Measurements from ENCODE around the gene TM9SF4.
A peak's percentile ranks its signal among the peaks of the same experiment; 100 is the strongest.

Gene TM9SF4

DNA sequence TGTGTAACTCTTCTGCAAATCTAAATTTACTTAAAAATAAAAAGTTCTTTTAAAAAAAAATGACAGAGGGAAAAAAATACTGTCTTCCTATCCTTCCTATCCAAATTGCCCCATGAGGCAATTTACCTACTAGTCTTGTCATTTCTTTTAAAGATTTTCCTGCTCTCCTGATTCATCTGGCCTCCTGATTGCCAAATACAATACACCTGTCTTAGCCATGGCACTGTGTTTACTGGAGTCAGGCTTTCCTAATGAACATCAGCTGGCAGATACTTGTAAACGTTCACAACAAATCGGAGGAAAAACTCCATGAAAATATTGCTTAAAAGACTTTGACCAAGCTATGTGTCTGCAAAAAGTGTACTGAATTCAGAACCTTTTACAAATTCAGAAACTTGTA is 21.5 kb downstream of the TM9SF4 start:
- DNase-seq = no peak

- DNase-seq = no peak
Measured at GRCh38 chr20:32132911-32133549, 23.5 kb downstream of the TM9SF4 start.

- no peak for DNase-seq
Measured at GRCh38 chr20:32134026-32134425, 24.5 kb downstream of the TM9SF4 start.

DNA sequence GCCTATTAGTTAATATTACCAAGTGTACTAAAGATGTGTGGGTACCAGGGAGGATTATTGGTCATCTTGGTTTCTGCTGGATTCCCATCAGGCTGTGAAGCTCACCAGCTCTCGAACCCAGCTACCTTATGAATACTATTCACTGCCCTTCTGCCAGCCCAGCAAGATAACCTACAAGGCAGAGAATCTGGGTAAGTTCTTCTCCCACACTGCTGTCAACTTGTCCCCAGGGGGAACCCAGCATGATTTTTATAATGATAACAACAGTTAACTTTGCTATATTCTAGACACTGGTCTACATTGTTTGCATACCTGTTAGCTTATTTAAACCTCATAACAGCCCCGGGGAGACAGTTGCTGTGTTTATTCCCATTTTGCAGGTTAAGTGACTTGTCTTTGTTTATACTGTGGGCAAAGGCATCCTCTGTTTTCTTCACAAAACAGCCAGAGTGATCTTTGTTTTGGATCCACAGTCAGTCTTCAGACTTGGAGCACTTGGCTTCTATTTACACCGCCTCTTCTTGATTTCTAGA is 26.5 kb downstream of the TM9SF4 start:
- no peak for DNase-seq

- DNase-seq = no peak
Measured at GRCh38 chr20:32138921-32139320, 29.4 kb downstream of the TM9SF4 start.

DNA sequence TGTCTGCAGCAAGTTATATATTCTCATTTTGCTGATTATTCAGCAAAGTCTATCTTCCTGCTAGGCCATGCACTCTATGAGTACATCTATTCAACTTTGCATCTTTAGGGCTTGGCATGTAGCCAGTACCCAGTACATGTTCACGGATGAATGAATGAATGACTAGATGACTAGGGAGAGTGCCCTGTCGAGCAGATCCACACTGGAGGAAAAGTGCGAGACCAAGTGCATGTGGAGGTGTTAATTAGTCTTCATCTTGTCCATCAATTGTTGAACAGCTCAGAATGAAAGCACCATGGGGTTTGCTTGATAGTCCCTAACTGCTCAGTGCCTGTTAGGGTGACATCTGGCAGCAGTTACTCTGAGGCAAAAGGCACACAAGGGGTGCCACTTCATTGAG is 30.4 kb downstream of the TM9SF4 start:
- DNase-seq = no peak

DNA sequence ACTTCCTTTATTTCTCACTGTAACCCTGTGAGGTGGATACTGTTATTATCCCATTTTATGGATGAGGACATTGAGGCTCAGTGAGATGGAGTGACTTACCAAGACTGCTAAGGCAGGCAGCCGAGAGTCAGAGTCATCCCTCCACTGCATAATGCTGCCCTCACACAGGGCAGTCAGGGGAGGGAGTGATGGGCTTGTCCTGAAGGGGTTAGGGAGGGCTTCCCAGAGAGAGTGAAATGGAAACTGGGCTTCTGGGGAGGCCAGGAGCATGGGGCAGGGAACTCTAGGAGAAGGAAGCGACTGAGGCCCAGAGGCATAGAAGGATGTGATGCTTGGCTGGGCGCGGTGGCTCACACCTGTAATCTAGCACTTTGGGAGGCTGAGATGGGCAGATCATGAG is 31.1 kb downstream of the TM9SF4 start:
- DNase-seq = no peak

DNA sequence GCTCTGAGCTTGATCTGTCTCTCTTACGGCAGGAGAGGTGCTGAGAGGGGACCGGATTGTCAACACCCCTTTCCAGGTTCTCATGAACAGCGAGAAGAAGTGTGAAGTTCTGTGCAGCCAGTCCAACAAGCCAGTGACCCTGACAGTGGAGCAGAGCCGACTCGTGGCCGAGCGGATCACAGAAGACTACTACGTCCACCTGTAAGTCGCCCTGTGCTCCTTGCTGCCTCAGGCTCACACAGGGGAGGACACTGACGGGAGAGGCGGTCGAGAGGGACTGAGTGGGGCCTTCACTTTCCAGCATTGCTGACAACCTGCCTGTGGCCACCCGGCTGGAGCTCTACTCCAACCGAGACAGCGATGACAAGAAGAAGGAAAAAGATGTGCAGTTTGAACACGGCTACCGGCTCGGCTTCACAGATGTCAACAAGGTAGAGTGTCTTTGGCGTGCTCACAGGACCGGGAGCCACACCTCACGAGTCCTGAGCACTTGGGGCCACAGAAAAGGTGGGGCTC is 32.0 kb downstream of the TM9SF4 start:
- no peak for DNase-seq

GRCh38 chr20:32142088-32142487 is 32.6 kb downstream of the TM9SF4 start:
- DNase-seq = no peak

DNA sequence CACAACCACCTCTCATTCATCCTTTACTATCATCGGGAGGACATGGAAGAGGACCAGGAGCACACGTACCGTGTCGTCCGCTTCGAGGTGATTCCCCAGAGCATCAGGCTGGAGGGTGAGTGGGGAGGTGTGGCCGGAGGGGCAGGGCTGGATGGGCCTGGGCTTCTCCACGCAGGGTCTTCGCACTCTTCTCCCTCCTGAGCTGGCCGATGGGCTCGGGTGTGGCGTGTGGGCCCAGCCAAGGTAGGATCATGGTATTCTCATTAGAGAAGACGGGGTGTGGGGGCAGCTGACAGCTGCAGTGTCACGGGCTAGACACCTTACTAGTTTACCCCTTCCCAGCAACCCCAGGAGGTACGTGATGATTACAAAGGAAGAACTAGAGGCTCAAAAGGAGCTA is 33.5 kb downstream of the TM9SF4 start:
- no peak for DNase-seq

- DNase-seq = no peak
Measured at GRCh38 chr20:32144898-32145662, 35.6 kb downstream of the TM9SF4 start.

DNA sequence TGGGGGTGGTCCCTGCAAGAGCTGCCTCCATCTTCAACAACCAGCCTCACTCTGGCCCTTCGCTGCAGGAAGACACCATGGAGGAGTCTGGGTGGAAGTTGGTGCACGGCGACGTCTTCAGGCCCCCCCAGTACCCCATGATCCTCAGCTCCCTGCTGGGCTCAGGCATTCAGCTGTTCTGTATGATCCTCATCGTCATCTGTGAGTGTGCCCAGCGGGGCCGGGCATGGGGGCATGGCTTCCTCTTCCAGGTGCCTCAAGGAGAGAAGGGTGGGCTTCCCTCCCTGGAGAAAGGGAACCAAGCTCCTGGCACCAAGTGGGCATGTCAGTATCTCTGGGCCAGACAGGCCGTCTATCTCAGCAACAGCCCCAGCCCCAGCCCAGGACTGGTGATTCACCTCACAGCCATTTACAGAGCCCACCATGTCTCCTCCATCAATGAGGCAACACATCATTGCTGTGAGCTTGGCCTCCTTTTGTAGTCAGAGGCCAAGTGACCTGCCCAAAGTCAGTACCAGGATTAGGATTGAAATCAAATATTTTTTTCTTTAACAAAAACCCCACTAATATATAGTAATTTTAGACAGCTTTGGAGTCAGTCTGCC is 40.2 kb downstream of the TM9SF4 start:
- no peak for DNase-seq

GRCh38 chr20:32150291-32150848 is 40.9 kb downstream of the TM9SF4 start:
- no peak for DNase-seq

DNA sequence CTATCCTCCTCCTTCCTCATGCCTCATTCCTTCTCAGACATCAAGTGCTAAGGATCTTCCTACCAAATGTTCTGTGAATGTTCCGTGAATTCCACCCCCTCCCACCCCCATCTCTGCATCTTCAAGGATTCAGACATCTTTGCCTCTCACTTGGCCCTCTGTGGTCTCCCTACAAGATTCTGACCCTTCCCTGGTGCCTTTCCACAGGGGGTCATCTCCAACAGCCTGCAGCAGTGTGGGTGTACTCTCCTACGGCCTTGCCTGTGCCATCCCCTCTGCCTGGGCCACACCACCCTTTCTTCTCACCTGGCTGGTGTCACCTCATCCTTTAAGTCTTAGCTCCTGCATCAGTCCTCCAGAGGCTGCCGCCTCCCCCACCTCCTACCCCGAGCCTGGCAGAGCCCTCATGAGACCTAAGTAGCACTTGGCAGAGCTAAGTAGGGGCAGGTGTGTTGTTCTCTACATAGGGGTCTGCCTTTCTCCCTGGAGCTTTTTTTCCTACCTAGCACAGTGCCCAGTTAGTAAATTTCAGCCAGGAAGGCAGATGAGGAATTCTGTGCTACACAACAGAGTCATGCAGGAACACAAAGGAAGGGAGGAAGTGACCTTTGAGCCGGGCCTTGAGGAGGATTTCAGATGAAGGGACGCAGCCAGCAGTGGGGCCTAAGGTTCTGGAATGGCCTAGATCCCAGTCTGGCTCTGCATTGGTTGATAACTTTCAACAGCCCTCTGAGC is 43.1 kb downstream of the TM9SF4 start:
- no peak for DNase-seq

GRCh38 chr20:32153156-32153665 is 43.7 kb downstream of the TM9SF4 start:
- DNase-seq = no peak

- no peak for DNase-seq
Measured at GRCh38 chr20:32153771-32154170, 44.3 kb downstream of the TM9SF4 start.

DNA sequence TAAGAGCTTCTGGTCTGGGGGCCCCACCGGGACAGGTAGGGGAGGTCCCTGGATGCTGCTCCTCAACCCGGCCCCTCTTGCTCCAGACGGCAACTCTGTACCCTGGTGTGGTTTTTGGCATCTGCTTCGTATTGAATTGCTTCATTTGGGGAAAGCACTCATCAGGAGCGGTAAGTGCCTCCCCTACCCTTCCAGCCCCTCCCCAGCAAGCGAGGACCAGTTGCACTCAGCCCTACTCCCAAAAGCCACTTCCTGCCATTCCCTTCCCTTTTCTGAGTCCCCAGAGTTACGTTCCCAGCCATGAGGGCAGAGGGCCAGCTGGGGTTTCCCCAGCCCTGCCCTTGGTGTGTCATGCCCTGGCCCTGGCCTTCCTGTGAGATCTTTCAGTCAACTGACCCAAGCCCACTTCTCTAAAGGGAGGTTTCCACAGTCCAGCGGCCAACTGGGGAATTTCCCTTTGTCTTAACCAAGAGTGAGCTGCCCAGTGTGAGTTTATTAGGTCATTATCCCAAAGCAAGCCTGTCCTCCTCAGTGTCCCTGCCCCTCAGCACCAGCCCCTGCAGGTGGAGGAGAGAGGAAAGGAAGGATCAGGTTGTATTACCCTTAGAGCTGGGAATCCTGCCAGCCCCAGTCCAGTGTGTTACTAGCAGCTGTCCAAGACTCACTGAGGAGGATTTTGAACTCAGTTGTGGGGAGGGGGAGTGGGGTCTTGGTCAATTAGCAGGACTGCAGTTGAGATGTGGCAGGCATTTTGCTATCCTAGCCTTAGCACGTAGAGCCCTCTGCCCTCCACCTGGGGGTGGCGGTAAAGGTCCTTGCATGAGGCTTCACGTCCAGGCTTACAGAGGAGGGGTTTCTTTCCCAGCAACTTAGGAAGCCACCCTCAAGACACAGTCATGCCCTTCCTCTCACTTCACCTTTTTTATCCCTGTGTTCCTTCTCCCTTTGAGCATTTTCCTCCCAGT is 45.8 kb downstream of the TM9SF4 start:
- peak; percentile 53 for DNase-seq

- no peak for DNase-seq
Measured at GRCh38 chr20:32157611-32158010, 48.1 kb downstream of the TM9SF4 start.

- no peak for DNase-seq
Measured at GRCh38 chr20:32158351-32158750, 48.8 kb downstream of the TM9SF4 start.

GRCh38 chr20:32158943-32159660 is 49.6 kb downstream of the TM9SF4 start:
- DNase-seq = no peak

Measured in right forelimb (tissue), 1 donor.